Neuron (in vitro differentiated cells): ENCODE results near the gene CGNL1.

Source experiments
- H2AFZ ChIP-seq: one replicate; pipeline ENCODE4 v1.6.1; 2013; ENCODE audit warnings: low read depth, mild to moderate bottlenecking, inconsistent platforms, low read length, moderate library complexity
- H3K27me3 ChIP-seq: one replicate; pipeline ENCODE4 v1.6.1; 2013; ENCODE audit warnings: low read length; ENCODE audit not compliant: insufficient read depth
- H3K36me3 ChIP-seq: one replicate; pipeline ENCODE4 v1.6.1; 2013; ENCODE audit warnings: low read length; ENCODE audit not compliant: insufficient read depth
- H3K4me1 ChIP-seq: one replicate; pipeline ENCODE4 v1.6.1; 2013; ENCODE audit warnings: low read length; ENCODE audit not compliant: insufficient read depth
- H3K4me3 ChIP-seq: 2 replicates; pipeline ENCODE4 v1.5.1; 2013; ENCODE audit warnings: mild to moderate bottlenecking, low read length, moderate library complexity
- H3K9me3 ChIP-seq: one replicate; pipeline ENCODE4 v1.6.1; 2013; ENCODE audit warnings: low read length

CGNL1 gene

GRCh38 chr15:57551715-57552677, 175.7 kb downstream of the CGNL1 start:
- H3K9me3 ChIP-seq: no peaks in the 10 kb centered on the region
- no peak overlapping the region for H3K4me3 ChIP-seq
- no peaks in the 10 kb centered on the region for H3K36me3 ChIP-seq
- no peaks in the 10 kb centered on the region for H3K27me3 ChIP-seq
- peak overlapping the region; percentile 62 for H2AFZ ChIP-seq
- H3K4me1 ChIP-seq: peaks cover 21% of the 10 kb centered on the region

DNA sequence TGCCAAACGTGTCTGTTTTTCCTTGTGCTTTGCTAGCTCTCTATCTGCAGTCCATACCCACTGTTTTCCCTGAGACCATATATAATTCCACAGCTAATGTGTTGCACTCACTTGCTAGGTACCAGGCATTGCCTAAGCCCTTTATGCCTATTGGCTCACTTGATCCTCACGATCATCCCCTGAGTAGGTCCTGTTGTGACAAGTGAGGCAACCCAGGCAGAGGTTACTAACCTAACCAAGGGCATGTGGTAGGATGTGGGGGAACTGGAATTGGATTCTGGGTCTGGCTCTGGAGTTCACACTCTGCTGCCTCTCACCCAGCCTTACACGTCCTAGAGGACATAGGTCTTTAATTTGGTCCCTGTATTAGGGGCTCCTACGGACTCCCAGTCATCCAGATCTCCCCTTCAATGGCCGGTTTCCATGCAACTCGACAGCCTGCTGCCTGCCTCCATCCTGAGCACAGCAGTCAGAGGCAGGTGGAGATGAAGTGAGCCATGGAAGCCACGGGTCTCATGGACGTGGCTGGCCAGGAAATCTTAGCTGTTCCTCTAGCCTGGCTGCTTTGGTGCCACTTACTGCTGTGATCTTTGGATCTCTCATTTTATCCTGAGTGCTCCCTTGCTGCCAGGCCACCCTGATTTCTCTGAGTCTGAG, 176.5 kb downstream of the CGNL1 start:
- Histone ChIP-seq H3K4me1 (peaks cover 21% of the 10 kb centered on the region), H3K36me3 (no peaks in the 10 kb centered on the region), H2AFZ (no peak overlapping the region), H3K27me3 (no peaks in the 10 kb centered on the region), H3K9me3 (no peaks in the 10 kb centered on the region), H3K4me3 (no peak overlapping the region)

- Histone ChIP-seq H3K9me3 (no peaks in the 10 kb centered on the region), H3K36me3 (no peaks in the 10 kb centered on the region), H3K4me1 (peaks cover 21% of the 10 kb centered on the region), H2AFZ (no peak overlapping the region), H3K4me3 (no peak overlapping the region), H3K27me3 (no peaks in the 10 kb centered on the region)
Observed at GRCh38 chr15:57553526-57553925, 177.2 kb downstream of the CGNL1 start.

DNA sequence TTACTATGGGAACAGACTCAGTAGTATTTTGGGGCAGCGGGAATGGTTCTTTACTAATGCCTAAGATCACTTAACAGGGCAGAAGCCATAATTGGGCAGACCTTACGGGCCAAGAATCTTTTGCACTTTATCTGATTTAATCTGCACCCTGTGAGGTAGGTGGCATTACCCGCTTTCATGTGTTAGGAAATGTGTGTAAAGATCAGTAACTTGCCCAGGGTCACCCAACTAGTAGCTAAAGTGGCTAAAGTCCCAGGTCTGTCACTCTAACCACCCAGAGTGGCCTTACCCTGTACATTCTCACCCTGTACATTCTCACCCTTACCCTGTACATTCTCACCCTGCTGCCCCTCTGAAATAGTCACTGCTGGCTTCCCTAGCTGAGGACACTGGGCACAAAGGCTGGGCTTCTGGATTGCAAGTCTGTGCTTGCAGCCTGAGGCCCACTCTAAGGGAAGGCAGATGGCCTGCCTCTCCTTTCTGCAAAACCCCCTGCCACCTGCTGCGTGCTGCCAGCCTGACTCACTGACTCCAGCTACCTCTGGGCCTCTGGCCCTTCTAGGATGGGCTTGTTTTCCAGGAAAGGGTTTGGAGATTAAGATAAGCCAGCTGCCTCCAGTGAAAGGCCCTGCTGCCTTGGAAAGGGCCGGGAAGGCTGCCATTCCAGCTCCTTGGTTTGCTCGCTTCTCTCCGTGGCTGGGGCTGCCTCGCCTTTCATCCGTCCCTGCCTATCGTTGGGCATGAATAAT, 177.9 kb downstream of the CGNL1 start:
- H2AFZ ChIP-seq: no peak overlapping the region
- no peak overlapping the region for H3K4me3 ChIP-seq
- H3K9me3 ChIP-seq: no peaks in the 10 kb centered on the region
- H3K4me1 ChIP-seq: peaks cover 21% of the 10 kb centered on the region
- H3K36me3 ChIP-seq: no peaks in the 10 kb centered on the region
- H3K27me3 ChIP-seq: no peaks in the 10 kb centered on the region

DNA sequence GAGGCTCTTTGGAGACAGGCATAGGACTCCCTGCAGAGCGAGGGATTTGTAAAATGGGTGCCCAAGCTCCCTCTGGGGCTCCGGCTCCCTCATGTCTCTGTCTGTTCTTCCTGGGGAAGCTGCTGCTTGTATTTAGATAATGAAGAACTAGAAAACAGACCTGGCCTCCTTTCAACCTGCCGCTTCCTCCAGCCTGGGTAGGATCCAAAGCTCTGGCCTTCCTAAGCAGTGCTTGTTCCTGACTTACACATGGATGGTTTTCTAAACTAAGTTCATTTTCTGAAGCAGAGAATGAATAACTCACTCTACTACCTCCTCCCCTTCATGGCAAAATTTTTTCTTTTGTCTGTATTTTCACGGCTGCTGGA, 178.5 kb downstream of the CGNL1 start:
- H3K36me3 ChIP-seq: no peaks in the 10 kb centered on the region
- no peak overlapping the region for H3K4me3 ChIP-seq
- H2AFZ ChIP-seq: no peak overlapping the region
- H3K9me3 ChIP-seq: no peaks in the 10 kb centered on the region
- H3K4me1 ChIP-seq: peaks cover 21% of the 10 kb centered on the region
- no peaks in the 10 kb centered on the region for H3K27me3 ChIP-seq

DNA sequence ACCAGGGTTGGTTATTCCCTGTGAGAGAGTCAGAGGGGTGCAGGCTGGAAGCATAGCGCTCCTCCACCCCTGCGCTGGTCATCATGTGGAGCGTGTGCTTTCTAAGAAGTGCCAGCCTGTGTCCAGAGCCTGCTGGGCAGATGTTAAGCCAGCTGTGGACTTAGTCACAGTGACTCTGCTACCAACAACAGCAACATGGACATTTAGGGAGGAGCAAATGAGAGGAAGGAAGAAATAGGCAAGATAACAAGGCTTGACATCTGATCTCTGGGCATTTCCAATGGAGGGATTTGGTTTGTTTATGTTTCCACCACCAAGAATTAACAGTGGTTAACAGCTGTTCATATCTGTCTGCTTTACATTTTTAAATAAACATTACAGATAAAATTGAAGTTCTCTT, 179.0 kb downstream of the CGNL1 start:
- Histone ChIP-seq H3K27me3 (no peaks in the 10 kb centered on the region), H3K9me3 (no peaks in the 10 kb centered on the region), H3K36me3 (no peaks in the 10 kb centered on the region), H2AFZ (no peak overlapping the region), H3K4me1 (peaks cover 21% of the 10 kb centered on the region), H3K4me3 (no peak overlapping the region)

DNA sequence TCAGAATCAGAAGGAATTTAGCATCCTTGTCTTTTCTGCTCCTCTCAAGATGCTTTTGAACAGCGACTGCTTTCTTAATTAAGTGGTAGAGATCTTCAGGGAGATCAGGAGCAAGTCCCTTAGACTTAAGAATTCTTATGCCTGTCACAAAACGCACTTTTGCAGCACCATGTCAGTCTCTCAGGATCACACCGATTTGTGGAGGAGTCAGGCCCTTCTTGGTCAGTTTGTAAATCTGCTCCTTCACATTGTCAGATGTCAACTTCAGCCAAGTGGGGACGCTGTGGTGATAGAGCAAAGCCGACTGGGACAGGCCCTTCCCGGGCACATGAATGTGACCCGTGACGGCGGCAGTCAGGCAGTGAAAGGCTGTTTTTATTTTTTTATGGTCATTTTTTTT, 179.7 kb downstream of the CGNL1 start:
- no peak overlapping the region for H3K4me3 ChIP-seq
- no peak overlapping the region for H2AFZ ChIP-seq
- H3K27me3 ChIP-seq: no peaks in the 10 kb centered on the region

DNA sequence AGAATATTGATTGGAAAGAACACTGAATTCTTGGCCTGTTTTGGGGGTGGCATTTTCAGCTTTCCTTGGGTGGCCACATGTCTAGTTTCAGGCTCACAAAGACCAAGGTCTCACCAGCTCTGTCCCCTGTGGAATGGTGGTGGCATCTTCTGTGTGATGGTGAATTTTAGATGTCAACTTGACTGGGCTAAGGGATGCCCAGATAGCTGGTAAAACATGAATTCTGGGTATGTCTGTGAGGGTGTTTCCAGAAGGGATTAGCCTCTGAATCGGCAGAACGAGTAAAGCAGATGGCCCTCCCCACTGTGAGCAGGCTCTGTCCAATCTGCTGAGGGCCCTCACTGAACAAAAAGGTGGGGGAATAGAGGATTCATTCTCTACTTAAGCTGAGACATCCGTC, 181.0 kb downstream of the CGNL1 start:
- Histone ChIP-seq H2AFZ (no peak overlapping the region), H3K27me3 (peaks cover 2% of the 10 kb centered on the region), H3K36me3 (no peaks in the 10 kb centered on the region)

More for the DNA sequence above, 179.7 kb downstream of the CGNL1 start:
- Histone ChIP-seq H3K9me3 (no peaks in the 10 kb centered on the region), H3K36me3 (no peaks in the 10 kb centered on the region), H3K4me1 (peaks cover 19% of the 10 kb centered on the region)

DNA sequence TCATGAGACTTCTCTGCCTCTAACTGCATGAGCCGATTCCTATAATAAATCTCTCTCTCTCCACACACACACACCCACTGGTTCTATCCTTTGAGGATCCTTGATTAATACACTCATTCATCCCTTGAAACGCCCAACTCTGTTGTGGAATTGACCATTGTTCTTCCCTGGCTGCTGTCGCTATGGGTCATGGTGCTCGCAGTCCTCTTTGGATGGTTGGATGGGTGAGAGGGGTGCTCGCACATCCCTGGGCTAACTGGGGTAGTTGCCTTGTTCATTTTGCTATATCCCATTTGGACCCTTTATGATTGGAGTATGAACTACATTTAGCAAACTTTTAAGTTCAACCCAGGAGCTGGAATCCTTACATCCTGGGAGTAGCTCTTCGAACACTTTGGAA, 181.5 kb downstream of the CGNL1 start:
- Histone ChIP-seq H3K4me3 (no peak overlapping the region), H3K4me1 (peaks cover 4% of the 10 kb centered on the region), H2AFZ (no peak overlapping the region), H3K9me3 (no peaks in the 10 kb centered on the region), H3K36me3 (no peaks in the 10 kb centered on the region), H3K27me3 (peaks cover 4% of the 10 kb centered on the region)

More for the DNA sequence above, 181.0 kb downstream of the CGNL1 start:
- Histone ChIP-seq H3K9me3 (no peaks in the 10 kb centered on the region), H3K4me3 (no peak overlapping the region), H3K4me1 (peaks cover 7% of the 10 kb centered on the region)

DNA sequence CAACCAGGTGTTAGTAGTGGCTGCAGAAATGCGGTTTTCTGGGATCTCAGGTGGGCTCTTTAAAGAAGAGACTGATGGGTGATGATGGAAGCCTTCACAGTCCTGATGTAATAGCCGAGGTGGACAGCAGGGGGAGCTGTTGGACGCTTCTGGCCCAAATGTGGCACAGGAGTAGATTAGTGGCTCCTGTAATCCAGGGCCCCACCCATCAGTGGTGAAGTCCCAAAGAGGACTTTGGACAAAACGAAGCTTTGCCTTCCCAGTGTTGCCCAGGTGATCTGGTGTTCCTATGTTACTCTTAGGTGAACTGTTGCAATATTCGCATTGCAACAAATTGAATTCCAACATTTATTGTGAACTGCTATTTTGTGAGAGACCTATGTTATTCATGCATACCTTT, 183.6 kb downstream of the CGNL1 start:
- Histone ChIP-seq H3K36me3 (no peaks in the 10 kb centered on the region), H3K9me3 (no peaks in the 10 kb centered on the region), H2AFZ (no peak overlapping the region), H3K27me3 (peaks cover 4% of the 10 kb centered on the region), H3K4me3 (no peak overlapping the region), H3K4me1 (no peaks in the 10 kb centered on the region)

DNA sequence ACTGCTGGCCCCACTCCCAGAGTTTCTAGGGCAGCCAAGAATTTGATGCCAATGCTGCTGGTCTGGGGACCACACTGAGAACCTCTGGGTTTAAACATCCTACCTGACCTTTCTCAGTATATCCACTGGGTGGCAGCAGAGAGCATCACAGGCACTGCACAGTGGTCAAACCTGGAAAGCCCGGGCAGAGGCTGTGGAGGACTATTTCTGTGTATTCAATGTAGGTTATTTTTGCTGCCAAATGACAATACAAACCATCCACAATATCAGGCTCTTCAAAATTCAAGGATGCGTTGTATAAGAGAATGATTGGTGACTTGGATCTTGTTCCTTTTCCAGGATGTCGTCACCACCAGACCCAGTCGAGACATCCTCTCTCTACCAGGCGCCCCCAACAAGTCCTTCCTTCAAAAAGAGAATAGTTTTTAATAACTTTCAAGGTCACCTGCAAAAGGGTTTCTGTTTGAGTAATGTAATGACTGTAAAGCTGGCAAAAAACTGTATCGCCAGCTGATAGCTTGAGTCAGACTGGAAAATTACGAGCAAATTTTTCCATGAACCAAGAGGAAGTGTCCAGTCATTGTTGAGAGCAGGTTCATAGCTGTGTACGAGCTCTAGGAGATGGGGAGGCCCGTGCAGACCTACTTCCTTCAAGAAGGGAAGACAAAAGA, 184.9 kb downstream of the CGNL1 start:
- Histone ChIP-seq H3K4me3 (no peak overlapping the region), H3K27me3 (peaks cover 4% of the 10 kb centered on the region), H3K36me3 (no peaks in the 10 kb centered on the region), H3K4me1 (no peaks in the 10 kb centered on the region), H3K9me3 (no peaks in the 10 kb centered on the region), H2AFZ (no peak overlapping the region)

- H3K9me3 ChIP-seq: no peaks in the 10 kb centered on the region
- H3K36me3 ChIP-seq: no peaks in the 10 kb centered on the region
- peaks cover 4% of the 10 kb centered on the region for H3K27me3 ChIP-seq
- H3K4me1 ChIP-seq: no peaks in the 10 kb centered on the region
- H3K4me3 ChIP-seq: no peak overlapping the region
- H2AFZ ChIP-seq: no peak overlapping the region
Observed at GRCh38 chr15:57562196-57562769, 186.0 kb downstream of the CGNL1 start.
